D721Med (cell line): ENCODE data around the gene SUGT1.
"Not testable (repeated sequence)": the region's sequence is repeated elsewhere in the genome, so short reads cannot be mapped to it uniquely, and the experiment has no call there.

Experiments
- DNase-seq: peaks from one replicate; pipeline ENCODE4 v3.0.0; 2011; ENCODE audit warnings: low spot score; ENCODE audit not compliant: insufficient read length
- FAIRE-seq: peaks from 2 replicates; lab custom pipeline; 2011; peaks lifted over from hg19 to GRCh38; lab: Jason Lieb, UNC
- CTCF ChIP-seq: IDR thresholded peaks from 2 replicates; pipeline ENCODE4 v1.5.1; 2012; ENCODE audit warnings: mild to moderate bottlenecking, control low read depth; ENCODE audit not compliant: insufficient read depth; ENCODE audit errors: missing control alignments

Gene SUGT1

GRCh38 chr13:52673465-52673864 lies 20.8 kb downstream of the SUGT1 start:
- TF ChIP-seq CTCF = no peak
- DNase-seq (no peak), FAIRE-seq (no peak)

GRCh38 chr13:52677823-52678222 lies 25.2 kb downstream of the SUGT1 start:
- FAIRE-seq (no peak), DNase-seq (no peak)
- no peak for TF ChIP-seq CTCF

DNA sequence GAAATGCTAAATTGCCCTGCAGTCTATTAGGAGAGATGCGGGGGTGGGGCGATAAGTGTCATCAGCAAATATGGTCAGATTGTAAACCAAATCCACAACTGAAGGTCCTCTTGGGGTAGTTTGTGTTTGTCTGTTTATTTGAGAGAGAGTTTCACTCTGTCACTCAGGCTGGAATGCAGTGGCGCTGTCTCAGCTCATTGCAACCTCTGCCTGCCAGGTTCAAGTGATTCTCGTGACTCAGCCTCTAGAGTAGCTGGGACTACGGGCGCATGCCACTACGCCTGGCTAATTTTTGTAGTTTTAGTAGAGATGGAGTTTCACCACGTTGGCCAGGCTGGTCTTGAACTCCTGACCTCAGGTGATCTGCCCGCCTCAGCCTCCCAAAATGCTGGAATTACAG lies 33.2 kb downstream of the SUGT1 start:
- not testable (repeated sequence) for FAIRE-seq, DNase-seq

DNA sequence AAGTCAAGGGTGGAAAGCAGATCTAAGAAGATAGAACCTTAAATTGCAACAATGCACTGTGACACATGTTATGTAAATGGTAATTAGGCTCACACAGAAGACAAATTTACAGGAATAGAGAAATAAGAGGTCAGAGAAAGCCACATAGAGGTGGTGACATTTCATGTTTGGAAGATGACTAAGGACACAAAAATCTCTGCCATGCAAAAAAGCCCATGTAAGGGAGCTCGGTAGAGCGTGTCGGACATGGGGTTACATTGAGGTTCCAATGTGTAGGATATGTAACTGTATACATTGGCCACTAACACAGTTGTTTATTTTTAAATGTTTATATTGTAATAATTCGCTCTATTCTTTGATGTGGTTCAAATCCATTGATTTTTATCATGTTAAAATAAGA lies 33.7 kb downstream of the SUGT1 start:
- no peak for DNase-seq
- FAIRE-seq = no peak
- TF ChIP-seq CTCF = no peak

DNA sequence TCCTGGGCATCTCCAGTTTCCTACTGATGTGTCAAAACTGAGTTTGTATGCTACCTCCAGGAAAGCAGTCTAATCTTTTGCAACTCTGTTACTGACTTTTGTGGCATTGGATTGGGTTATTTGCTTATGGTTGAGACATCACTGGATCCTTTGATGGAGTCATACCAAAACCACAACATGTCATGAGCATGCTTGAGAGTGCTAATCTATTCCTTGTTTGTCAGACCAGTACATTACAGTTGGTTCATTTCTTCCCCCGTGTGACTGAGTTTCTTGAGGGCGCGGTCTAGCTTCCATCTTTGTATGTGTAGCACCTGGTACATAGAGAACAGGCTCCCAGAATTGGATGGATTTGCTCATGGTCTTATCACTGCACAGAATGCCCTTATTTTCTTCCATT lies 43.2 kb downstream of the SUGT1 start:
- no peak for TF ChIP-seq CTCF
- FAIRE-seq = no peak
- DNase-seq = no peak

- FAIRE-seq = no peak
- TF ChIP-seq CTCF = no peak
- no peak for DNase-seq
Measured at GRCh38 chr13:52696566-52696965, 43.9 kb downstream of the SUGT1 start.

DNA sequence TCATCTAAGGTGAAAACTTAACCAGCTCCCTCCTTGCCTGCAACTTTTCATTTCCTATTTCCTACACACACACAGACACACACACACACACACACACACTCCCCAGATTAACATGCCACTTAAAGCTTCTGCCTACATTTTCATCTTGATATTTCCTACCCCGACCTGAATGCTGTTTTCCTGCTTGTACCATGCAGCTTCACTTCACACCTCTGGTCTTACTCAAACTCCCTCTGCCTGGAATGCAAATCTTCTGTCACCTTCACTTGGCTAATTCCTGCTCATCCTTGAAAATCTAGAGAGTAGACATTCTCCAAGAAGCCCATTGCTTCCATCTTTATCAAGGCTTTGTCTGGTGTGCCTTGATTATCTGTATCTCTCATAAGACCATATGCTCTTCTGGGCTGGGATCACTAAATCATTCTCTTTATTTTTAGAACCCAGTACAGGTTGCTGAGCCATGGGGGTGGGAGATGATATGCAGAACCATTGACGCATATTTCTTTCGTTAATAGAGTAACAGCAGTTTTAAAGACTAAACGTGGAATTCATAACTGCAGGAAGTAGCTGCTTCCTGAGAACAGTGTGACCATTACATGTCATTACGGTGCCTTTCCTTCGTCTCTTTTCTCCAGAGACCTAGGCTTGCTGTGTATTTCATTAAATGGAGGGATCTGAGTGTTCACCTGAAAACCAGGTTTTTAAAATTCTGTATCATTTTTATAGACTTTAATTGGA lies 49.3 kb downstream of the SUGT1 start:
- no peak for DNase-seq
- TF ChIP-seq CTCF = no peak
- no peak for FAIRE-seq
